Body of pancreas (tissue), 4 donors: ENCODE measurements around the gene TRIP13.

ENCODE experiments used
- CTCF ChIP-seq, 7 experiments: fragments of 450-650 bp in 4 of 7; fragments of 200-600 bp in 3 of 7; sonication (generic) in 3 of 7; IDR thresholded peaks; one replicate each; pipeline ENCODE4 v1.5.1; 2016 to 2019; ENCODE audit warnings: antibody characterized with exemption in 7 of 7
- POLR2A ChIP-seq, 3 donors: fragments of 450-650 bp; IDR thresholded peaks; one replicate each; pipeline ENCODE4 v1.6.1; 2016; ENCODE audit warnings: antibody characterized with exemption in 3 of 3, mild to moderate bottlenecking in 2 of 3

GRCh38 chr5:936149-937144 is 43.8 kb downstream of the TRIP13 start:
- TF ChIP-seq CTCF (IDR thresholded peaks at IDR 0.05), result no peak
- TF ChIP-seq POLR2A (IDR thresholded peaks at IDR 0.05), result no peak
